ENCODE data around the gene PPP1R2B. TPM values are rescaled to one million over a fixed set of nuclear protein-coding genes. Genes with fewer than 3 reads are reported as not detected.
"Not testable (repeated sequence)": the region's sequence is repeated elsewhere in the genome, so short reads cannot be mapped to it uniquely, and the experiment has no call there.

PPP1R2B gene
- total RNA-seq, 4 donors from 2014 or later, result not detected

DNA sequence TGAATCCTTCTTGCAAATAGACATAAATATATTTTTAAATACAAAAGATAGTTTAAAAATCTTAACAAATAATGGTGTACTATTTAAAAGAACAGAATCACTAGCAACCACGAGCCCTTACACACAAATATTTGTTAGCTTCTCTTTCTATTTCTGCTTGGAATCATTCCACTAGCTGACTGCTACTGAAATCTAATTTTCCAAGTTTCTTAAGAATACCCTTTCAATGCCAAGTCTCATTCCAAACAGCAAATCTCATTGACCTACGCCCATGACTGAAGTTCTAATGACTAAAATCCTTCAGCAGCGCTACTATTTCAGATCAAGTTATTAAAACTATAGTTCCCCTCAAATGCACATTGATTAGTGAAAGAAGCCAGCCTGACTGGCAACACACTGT, 13.2 kb upstream of the PPP1R2B start:
- Histone ChIP-seq H3K4me1 (no peaks in the 10 kb centered on the region), H3K4me3 (no peak overlapping the region), H3K27ac (replicated peaks in 1 of 4) (no peak overlapping the region), H3K27me3 (no peaks in the 10 kb centered on the region), H3K9me3 (no peaks in the 10 kb centered on the region), H3K36me3 (no peaks in the 10 kb centered on the region)
- intact Hi-C loops (cut with DNase I), result no loop called here
- WGBS, result 66% methylated on average over 3 of the region's 3 CpGs
- TF ChIP-seq POLR2A (IDR thresholded peaks at IDR 0.05; ENCODE audit: low read depth) (no peak), EP300 (IDR thresholded peaks at IDR 0.05) (no peak), POLR2AphosphoS5 (IDR thresholded peaks at IDR 0.05) (no peak)
- TF ChIP-seq, protein P1, sequence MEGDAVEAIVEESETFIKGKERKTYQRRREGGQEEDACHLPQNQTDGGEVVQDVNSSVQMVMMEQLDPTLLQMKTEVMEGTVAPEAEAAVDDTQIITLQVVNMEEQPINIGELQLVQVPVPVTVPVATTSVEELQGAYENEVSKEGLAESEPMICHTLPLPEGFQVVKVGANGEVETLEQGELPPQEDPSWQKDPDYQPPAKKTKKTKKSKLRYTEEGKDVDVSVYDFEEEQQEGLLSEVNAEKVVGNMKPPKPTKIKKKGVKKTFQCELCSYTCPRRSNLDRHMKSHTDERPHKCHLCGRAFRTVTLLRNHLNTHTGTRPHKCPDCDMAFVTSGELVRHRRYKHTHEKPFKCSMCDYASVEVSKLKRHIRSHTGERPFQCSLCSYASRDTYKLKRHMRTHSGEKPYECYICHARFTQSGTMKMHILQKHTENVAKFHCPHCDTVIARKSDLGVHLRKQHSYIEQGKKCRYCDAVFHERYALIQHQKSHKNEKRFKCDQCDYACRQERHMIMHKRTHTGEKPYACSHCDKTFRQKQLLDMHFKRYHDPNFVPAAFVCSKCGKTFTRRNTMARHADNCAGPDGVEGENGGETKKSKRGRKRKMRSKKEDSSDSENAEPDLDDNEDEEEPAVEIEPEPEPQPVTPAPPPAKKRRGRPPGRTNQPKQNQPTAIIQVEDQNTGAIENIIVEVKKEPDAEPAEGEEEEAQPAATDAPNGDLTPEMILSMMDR (IDR thresholded peaks at IDR 0.05), result no peak
- DNase-seq (ENCODE audit: extremely low spot score), result no peak

DNA sequence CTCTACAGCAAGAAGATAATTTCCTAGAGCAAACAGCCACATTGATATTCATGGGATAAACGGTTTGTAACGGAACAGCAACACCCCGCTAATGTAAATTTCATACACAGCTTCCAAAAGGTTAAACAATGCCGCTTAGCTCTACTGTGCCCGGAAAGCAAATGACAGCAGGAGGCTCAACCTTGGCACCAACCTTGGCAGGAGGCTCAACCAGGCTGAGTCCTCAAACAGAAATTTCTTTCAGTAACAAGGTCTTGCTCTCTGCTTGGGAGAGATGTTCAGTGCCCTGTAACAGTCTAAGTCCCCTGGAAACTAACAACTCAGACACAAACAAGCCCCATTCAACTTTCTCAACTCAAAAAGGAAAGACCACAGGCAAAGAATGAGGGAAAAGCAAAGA, 11.1 kb upstream of the PPP1R2B start:
- no peak overlapping the region for H3K27ac ChIP-seq (replicated peaks in 1 of 4)
- H3K36me3 ChIP-seq, result no peaks in the 10 kb centered on the region
- no peak overlapping the region for H3K4me3 ChIP-seq
- no peaks in the 10 kb centered on the region for H3K27me3 ChIP-seq
- no peak for DNase-seq (ENCODE audit: extremely low spot score)
- no peaks in the 10 kb centered on the region for H3K9me3 ChIP-seq
- no peak for TF ChIP-seq EP300 (IDR thresholded peaks at IDR 0.05)
- TF ChIP-seq, protein P1 (IDR thresholded peaks at IDR 0.05), result no peak
- TF ChIP-seq POLR2A (IDR thresholded peaks at IDR 0.05; ENCODE audit: low read depth), result no peak
- no peak for TF ChIP-seq POLR2AphosphoS5 (IDR thresholded peaks at IDR 0.05)
- intact Hi-C loops (cut with DNase I), result no loop called here
- 83% methylated on average over 5 of the region's 5 CpGs for WGBS
- H3K4me1 ChIP-seq, result no peaks in the 10 kb centered on the region

DNA sequence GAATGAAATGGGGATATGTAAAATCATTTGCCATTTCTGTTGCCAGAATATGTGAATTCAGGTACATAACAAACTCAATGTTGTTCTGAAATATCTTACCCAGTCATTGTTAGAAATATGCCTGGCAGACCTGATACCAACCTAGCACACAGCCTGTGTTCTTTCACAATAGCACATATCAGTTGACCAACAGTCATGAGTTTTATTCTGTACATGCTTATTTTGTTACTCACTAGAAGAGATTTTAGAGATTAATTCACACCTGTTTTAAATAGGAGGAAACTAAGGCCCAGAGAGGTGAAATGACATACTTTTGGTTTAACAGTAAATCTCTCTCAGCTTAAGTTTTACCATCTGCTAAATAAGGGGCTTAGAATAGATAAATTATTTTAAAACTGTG, 8.4 kb upstream of the PPP1R2B start:
- Histone ChIP-seq H3K4me1 (no peaks in the 10 kb centered on the region), H3K27me3 (no peaks in the 10 kb centered on the region), H3K36me3 (no peaks in the 10 kb centered on the region), H3K9me3 (no peaks in the 10 kb centered on the region), H3K27ac (replicated peaks in 1 of 4) (no peak overlapping the region), H3K4me3 (no peak overlapping the region)
- TF ChIP-seq EP300 (IDR thresholded peaks at IDR 0.05) (no peak), POLR2AphosphoS5 (IDR thresholded peaks at IDR 0.05) (no peak), POLR2A (IDR thresholded peaks at IDR 0.05; ENCODE audit: low read depth) (no peak)
- TF ChIP-seq, protein P1 (IDR thresholded peaks at IDR 0.05), result no peak
- intact Hi-C loops (cut with DNase I), result no loop called here
- no peak for DNase-seq (ENCODE audit: extremely low spot score)

DNA sequence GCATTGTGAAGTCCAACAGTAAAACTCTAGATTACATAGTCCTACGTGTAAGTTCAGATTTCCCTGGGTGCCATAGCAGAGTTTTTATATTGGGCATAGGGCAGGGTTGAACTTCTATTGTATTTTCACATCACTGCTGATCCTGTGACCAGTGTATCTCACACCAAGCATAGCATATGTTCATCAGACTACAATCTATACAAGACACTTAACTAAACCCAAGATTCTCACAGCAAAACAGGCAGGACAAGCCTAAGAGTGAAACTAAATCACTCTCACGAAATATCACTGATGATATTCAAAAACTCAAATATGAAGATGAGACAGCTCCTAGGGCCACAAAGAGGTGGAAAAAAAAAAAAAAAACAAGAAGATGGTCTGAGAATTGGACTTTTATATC, 3.2 kb upstream of the PPP1R2B start:
- TF ChIP-seq POLR2A (IDR thresholded peaks at IDR 0.05; ENCODE audit: low read depth) (no peak), POLR2AphosphoS5 (IDR thresholded peaks at IDR 0.05) (no peak), EP300 (IDR thresholded peaks at IDR 0.05) (no peak)
- TF ChIP-seq, protein P1 (IDR thresholded peaks at IDR 0.05), result no peak
- no peaks in the 10 kb centered on the region for H3K4me1 ChIP-seq
- H3K9me3 ChIP-seq, result peaks cover 0 to 18% (median 0%) of the 10 kb centered on the region in 4 donors
- no peak for DNase-seq (ENCODE audit: extremely low spot score)
- H3K4me3 ChIP-seq, result no peak overlapping the region
- intact Hi-C loops (cut with DNase I), result no loop called here
- WGBS, result 79% methylated on average over 2 of the region's 2 CpGs
- peaks cover 0 to 6% (median 0%) of the 10 kb centered on the region in 4 donors for H3K27me3 ChIP-seq
- H3K27ac ChIP-seq (replicated peaks in 1 of 4), result no peak overlapping the region
- no peaks in the 10 kb centered on the region for H3K36me3 ChIP-seq

DNA sequence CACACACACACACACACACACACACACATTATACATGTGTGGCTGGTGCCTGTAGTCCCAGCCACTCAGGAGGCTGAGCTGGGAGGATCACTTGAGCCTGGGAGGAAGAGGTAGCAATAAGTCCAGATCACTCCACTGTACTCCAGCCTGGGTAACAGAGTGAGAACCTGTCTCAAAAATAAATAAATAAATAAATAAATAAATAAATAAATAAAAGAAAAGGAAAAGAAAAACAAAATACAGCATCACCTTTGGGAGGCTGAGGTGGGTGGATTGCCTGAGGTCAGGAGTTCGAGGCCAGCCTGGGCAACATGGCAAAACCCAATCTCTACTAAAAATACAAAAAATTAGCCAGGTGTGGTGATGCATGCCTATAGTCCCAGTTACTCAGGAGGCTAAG, 1.6 kb upstream of the PPP1R2B start:
- H3K4me1 ChIP-seq; H3K27me3 ChIP-seq; H3K36me3 ChIP-seq; H3K4me3 ChIP-seq; H3K27ac ChIP-seq (replicated peaks in 1 of 4); DNase-seq (ENCODE audit: extremely low spot score); intact Hi-C loops (cut with DNase I): not testable (repeated sequence)
- WGBS, result 79% methylated on average over 1 of the region's 1 CpG
- peaks cover 0 to 18% (median under 1%) of the 10 kb centered on the region in 4 donors for H3K9me3 ChIP-seq
